DMS79 (cell line): ENCODE measurements around the gene NCOR2.
"Not testable (repeated sequence)": the region's sequence is repeated elsewhere in the genome, so short reads cannot be mapped to it uniquely, and the experiment has no call there.

Source experiments
- DNase-seq: peaks from one replicate; lab custom pipeline; 2025; lab: John Stamatoyannopoulos, UW

The NCOR2 gene

GRCh38 chr12:124599074-124599999 is 31.9 kb upstream of the NCOR2 start:
- DNase-seq, result no peak

- no peak for DNase-seq
Measured at GRCh38 chr12:124597041-124597440, 29.6 kb upstream of the NCOR2 start.

- no peak for DNase-seq
Measured at GRCh38 chr12:124595444-124595843, 28.0 kb upstream of the NCOR2 start.

GRCh38 chr12:124594851-124595250 is 27.4 kb upstream of the NCOR2 start:
- DNase-seq, result no peak

- no peak for DNase-seq
Measured at GRCh38 chr12:124593851-124594401, 26.5 kb upstream of the NCOR2 start.

- DNase-seq, result no peak
Measured at GRCh38 chr12:124593176-124593575, 25.8 kb upstream of the NCOR2 start.

GRCh38 chr12:124592481-124593160 is 25.2 kb upstream of the NCOR2 start:
- peak; percentile 14 for DNase-seq

GRCh38 chr12:124592050-124592449 is 24.6 kb upstream of the NCOR2 start:
- DNase-seq, result no peak

GRCh38 chr12:124590447-124590846 is 23.0 kb upstream of the NCOR2 start:
- DNase-seq, result no peak

GRCh38 chr12:124588751-124589267 is 21.4 kb upstream of the NCOR2 start:
- DNase-seq, result no peak

- no peak for DNase-seq
Measured at GRCh38 chr12:124588018-124588634, 20.7 kb upstream of the NCOR2 start.

GRCh38 chr12:124586756-124587155 is 19.3 kb upstream of the NCOR2 start:
- peak; percentile 92 for DNase-seq

GRCh38 chr12:124584494-124584893 is 17.1 kb upstream of the NCOR2 start:
- not testable (repeated sequence) for DNase-seq

- no peak for DNase-seq
Measured at GRCh38 chr12:124583854-124584253, 16.4 kb upstream of the NCOR2 start.

GRCh38 chr12:124582108-124582424 is 14.7 kb upstream of the NCOR2 start:
- DNase-seq, result no peak

GRCh38 chr12:124581307-124582107 is 14.1 kb upstream of the NCOR2 start:
- no peak for DNase-seq

GRCh38 chr12:124579921-124580517 is 12.6 kb upstream of the NCOR2 start:
- DNase-seq, result no peak

GRCh38 chr12:124578854-124579253 is 11.4 kb upstream of the NCOR2 start:
- no peak for DNase-seq

- DNase-seq, result no peak
Measured at GRCh38 chr12:124578445-124578844, 11.0 kb upstream of the NCOR2 start.

GRCh38 chr12:124577986-124578385 is 10.6 kb upstream of the NCOR2 start:
- no peak for DNase-seq

GRCh38 chr12:124577374-124577773 is 10.0 kb upstream of the NCOR2 start:
- no peak for DNase-seq
